ENCODE data around the gene OPALIN. TPM values are rescaled to one million over a fixed set of nuclear protein-coding genes. Genes with fewer than 3 reads are reported as not detected.

Gene OPALIN
- total and polyA plus RNA-seq, 10 of the 15 experiments (the other 5 are each of a cell fraction or from before 2014, with no cell fraction given): not detected

DNA sequence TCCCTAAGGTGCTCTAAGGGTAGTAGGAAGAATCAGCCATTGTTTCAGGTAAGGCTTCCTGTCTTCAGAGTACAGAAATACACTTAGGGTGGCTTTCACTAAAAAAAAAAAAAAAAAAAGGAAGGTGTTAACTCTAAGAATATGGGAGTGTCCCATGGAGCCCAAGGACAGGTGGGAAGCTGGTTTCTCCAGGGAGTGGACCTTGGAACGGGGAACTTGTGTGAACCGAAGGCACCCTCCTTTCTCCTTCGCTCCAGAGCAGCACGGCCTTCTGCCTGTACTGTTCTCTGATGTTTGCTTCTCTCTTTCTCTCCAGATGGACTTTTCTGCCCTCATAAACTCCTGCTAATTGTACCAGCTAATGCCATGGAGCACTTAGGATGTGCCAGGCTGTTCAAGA lies 6.2 kb downstream of the OPALIN start:
- H3K27me3 ChIP-seq (replicated peaks in 1 of 2; ENCODE audit: control insufficient read depth in 2 of 2, insufficient read depth in 2 of 2, low read length in 1 of 2): peaks cover 0 to 3% of the 10 kb centered on the region in 2 experiments; a peak in 2 of 4 replicates
- H3K27ac ChIP-seq (ENCODE audit: control insufficient read depth, insufficient read depth): no peak overlapping the region
- intact Hi-C loops (cut with micrococcal nuclease; ENCODE audit: unreplicated experiment): no loop called here
- ChIA-PET SMC1A (ENCODE audit: uncharacterized antibody, unreplicated experiment) (no interaction called here), CTCF (interaction anchor here (1.2 to 1.9 kb wide), 2 partner anchors 12 to 23 kb away, joined by 5 to 6 read pairs; no protein-coding TSS in a partner anchor), POLR2A (no interaction called here), RAD21 (ENCODE audit: unreplicated experiment) (interaction anchor here (0.6 kb wide), 1 partner anchor 728 kb away, joined by 3 read pairs; no protein-coding TSS in a partner anchor)
- H4K20me1 ChIP-seq (ENCODE audit: control insufficient read depth, insufficient read depth): no peaks in the 10 kb centered on the region
- H3K36me3 ChIP-seq (ENCODE audit: control insufficient read depth in 2 of 2, insufficient read depth in 2 of 2, low read length in 1 of 2): no peaks in the 10 kb centered on the region
- H3K9me3 ChIP-seq (replicated peaks; ENCODE audit: control insufficient read depth, insufficient read depth, low read length): no peaks in the 10 kb centered on the region
- FAIRE-seq (no peak), DNase-seq (ENCODE audit: low read depth, low spot score) (no peak), ATAC-seq (no peak)
- H3K4me2 ChIP-seq (ENCODE audit: control insufficient read depth, insufficient read depth): no peak overlapping the region
- no peak overlapping the region for H3K4me3 ChIP-seq
- no peaks in the 10 kb centered on the region for H3K4me1 ChIP-seq (ENCODE audit: control insufficient read depth, insufficient read depth, low read length)
- no TSS peak for BruUV-seq (replicated peaks)
- TF ChIP-seq FOXM1 (IDR thresholded peaks at IDR 0.05; ENCODE audit: low read depth, low read length): no peak
- no peak for TF ChIP-seq HDAC6 (IDR thresholded peaks at IDR 0.05; ENCODE audit: unreplicated experiment)
- TF ChIP-seq STAT3 (IDR thresholded peaks at IDR 0.05; ENCODE audit: low read depth, low read length): no peak
- TF ChIP-seq CHD1 (IDR thresholded peaks at IDR 0.05; ENCODE audit: low read depth, low read length): no peak
- TF ChIP-seq HCFC1 (IDR thresholded peaks at IDR 0.05; ENCODE audit: low read length): no peak
- in situ Hi-C loops (cut with MboI): no loop called here
- no peak overlapping the region for H2AFZ ChIP-seq (ENCODE audit: control insufficient read depth, low read depth, low read length)
- no peak overlapping the region for H3K9ac ChIP-seq (ENCODE audit: control insufficient read depth, insufficient read depth, low read length)
- 64% methylated on average over 4 of the region's 4 CpGs for WGBS (ENCODE audit: insufficient coverage, insufficient replicate concordance, low lambda C conversion rate, missing lambda C conversion rate)
- no peaks in the 10 kb centered on the region for H3K79me2 ChIP-seq (ENCODE audit: control insufficient read depth, insufficient read depth, low read length)

DNA sequence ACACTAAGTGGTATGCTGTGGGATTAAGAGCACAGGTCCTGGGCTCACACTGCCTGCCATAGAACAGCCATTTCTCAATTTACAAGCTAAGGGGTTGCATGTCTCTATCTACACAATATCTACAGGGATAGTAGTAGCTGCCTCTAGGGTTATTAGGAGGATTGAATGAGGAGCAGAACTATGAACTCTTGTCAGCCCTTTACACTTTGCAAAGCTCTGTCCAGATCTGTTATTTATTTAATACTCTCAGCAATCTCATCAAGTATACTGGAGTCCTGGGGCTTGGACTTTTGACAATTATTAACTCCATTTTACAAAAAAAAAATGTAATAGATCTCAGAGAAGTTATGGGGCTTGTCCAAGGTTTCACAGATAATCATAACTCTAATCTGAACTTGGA lies 6.8 kb downstream of the OPALIN start:
- Histone ChIP-seq H3K9ac (ENCODE audit: control insufficient read depth, insufficient read depth, low read length) (no peak overlapping the region), H3K79me2 (ENCODE audit: control insufficient read depth, insufficient read depth, low read length) (no peaks in the 10 kb centered on the region), H4K20me1 (ENCODE audit: control insufficient read depth, insufficient read depth) (no peaks in the 10 kb centered on the region), H3K4me2 (ENCODE audit: control insufficient read depth, insufficient read depth) (no peak overlapping the region), H3K4me1 (ENCODE audit: control insufficient read depth, insufficient read depth, low read length) (no peaks in the 10 kb centered on the region), H3K27ac (ENCODE audit: control insufficient read depth, insufficient read depth) (no peak overlapping the region), H3K4me3 (no peak overlapping the region), H2AFZ (ENCODE audit: control insufficient read depth, low read depth, low read length) (no peak overlapping the region), H3K27me3 (replicated peaks in 1 of 2; ENCODE audit: control insufficient read depth in 2 of 2, insufficient read depth in 2 of 2, low read length in 1 of 2) (peaks cover 0 to 3% of the 10 kb centered on the region in 2 experiments; a peak in 2 of 4 replicates), H3K36me3 (ENCODE audit: control insufficient read depth in 2 of 2, insufficient read depth in 2 of 2, low read length in 1 of 2) (no peaks in the 10 kb centered on the region), H3K9me3 (replicated peaks; ENCODE audit: control insufficient read depth, insufficient read depth, low read length) (no peaks in the 10 kb centered on the region; the same call in 2 of the 3 replicates)
- ChIA-PET SMC1A (ENCODE audit: uncharacterized antibody, unreplicated experiment) (no interaction called here), CTCF (interaction anchor here (1.2 to 1.9 kb wide), 2 partner anchors 11 to 23 kb away, joined by 5 to 6 read pairs; no protein-coding TSS in a partner anchor), RAD21 (ENCODE audit: unreplicated experiment) (interaction anchor here (0.6 kb wide), 1 partner anchor 727 kb away, joined by 3 read pairs; no protein-coding TSS in a partner anchor), POLR2A (no interaction called here)
- FAIRE-seq (no peak), DNase-seq (ENCODE audit: low read depth, low spot score) (no peak), ATAC-seq (no peak)
- intact Hi-C loops (cut with micrococcal nuclease; ENCODE audit: unreplicated experiment): no loop called here
- BruUV-seq (replicated peaks): no TSS peak
- in situ Hi-C loops (cut with MboI): no loop called here
- TF ChIP-seq JUND (IDR thresholded peaks at IDR 0.05; ENCODE audit: low read depth, low read length) (no peak), SREBF2 (IDR thresholded peaks at IDR 0.05; ENCODE audit: low read length) (no peak), BACH1 (IDR thresholded peaks at IDR 0.05; ENCODE audit: borderline replicate concordance) (no peak), IKZF2 (IDR thresholded peaks at IDR 0.05) (no peak), ZNF217 (IDR thresholded peaks at IDR 0.05) (no peak), POLR2A (IDR thresholded peaks at IDR 0.05; ENCODE audit: low read depth, low read length) (no peak), ZNF24 (IDR thresholded peaks at IDR 0.05) (no peak), MTA2 (IDR thresholded peaks at IDR 0.05; ENCODE audit: low read depth) (no peak), MEF2B (IDR thresholded peaks at IDR 0.05; ENCODE audit: partially characterized antibody, poor library complexity, severe bottlenecking) (no peak), SUZ12 (IDR thresholded peaks at IDR 0.05; ENCODE audit: unreplicated experiment) (no peak), BHLHE40 (IDR thresholded peaks at IDR 0.05; ENCODE audit: borderline replicate concordance in 1 of 2, low read depth in 2 of 2, low read length in 1 of 2) (no peak)
- TF ChIP-seq, protein P1, sequence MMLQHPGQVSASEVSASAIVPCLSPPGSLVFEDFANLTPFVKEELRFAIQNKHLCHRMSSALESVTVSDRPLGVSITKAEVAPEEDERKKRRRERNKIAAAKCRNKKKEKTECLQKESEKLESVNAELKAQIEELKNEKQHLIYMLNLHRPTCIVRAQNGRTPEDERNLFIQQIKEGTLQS (IDR thresholded peaks at IDR 0.05; ENCODE audit: borderline replicate concordance, extremely low read depth, low read depth, low read length): no peak

All from GM12878 (cell line).